GM23338 (cell line): ENCODE measurements around the gene SOX30. TPM values are rescaled to one million over a fixed set of nuclear protein-coding genes. Genes with fewer than 3 reads are reported as not detected.

Source experiments
- ATAC-seq: fragments of 200-7000 bp; cut with Tn5 transposase; 3 replicates; pipeline ENCODE4 v1.9.1; 2020
- DNase-seq: peaks from one replicate; pipeline ENCODE4 v3.0.0-alpha.2; 2015; ENCODE audit warnings: low spot score
- H2AFZ ChIP-seq: fragments of 200-600 bp; sonication (generic); 2 replicates; pipeline ENCODE4 v1.8.0; 2016; ENCODE audit warnings: antibody characterized with exemption, mild to moderate bottlenecking, moderate library complexity
- H3F3A ChIP-seq: fragments of 200-600 bp; sonication (generic); replicated peaks from 2 replicates; pipeline ENCODE4 v1.8.0; 2017; ENCODE audit warnings: antibody characterized with exemption, mixed run types, low read depth
- H3K27ac ChIP-seq: fragments of 200-600 bp; sonication (generic); 2 replicates; pipeline ENCODE4 v1.6.1; 2016; ENCODE audit warnings: low read depth
- H3K27me3 ChIP-seq: fragments of 200-600 bp; sonication (generic); 2 replicates; pipeline ENCODE4 v1.8.0; 2016; ENCODE audit warnings: mild to moderate bottlenecking, mixed run types, moderate library complexity; ENCODE audit not compliant: insufficient read depth
- H3K36me3 ChIP-seq: fragments of 200-600 bp; sonication (generic); 2 replicates; pipeline ENCODE4 v1.8.0; 2016; ENCODE audit warnings: mild to moderate bottlenecking; ENCODE audit not compliant: insufficient read depth
- H3K4me1 ChIP-seq: fragments of 200-600 bp; sonication (generic); 2 replicates; pipeline ENCODE4 v1.8.0; 2016; ENCODE audit warnings: mild to moderate bottlenecking, moderate library complexity; ENCODE audit not compliant: insufficient read depth
- H3K4me2 ChIP-seq: fragments of 200-600 bp; sonication (generic); 2 replicates; pipeline ENCODE4 v1.7.1; 2017; ENCODE audit warnings: mixed run types
- H3K4me3 ChIP-seq: fragments of 200-600 bp; sonication (generic); 2 replicates; pipeline ENCODE4 v1.6.1; 2016; ENCODE audit warnings: mixed run types
- H3K79me2 ChIP-seq: fragments of 200-600 bp; sonication (generic); replicated peaks from 2 replicates; pipeline ENCODE4 v1.8.0; 2017; ENCODE audit warnings: mild to moderate bottlenecking; ENCODE audit not compliant: insufficient read depth
- H3K9me2 ChIP-seq: fragments of 200-600 bp; sonication (generic); 2 replicates; pipeline ENCODE4 v1.8.0; 2017; ENCODE audit not compliant: insufficient read depth
- H4K20me1 ChIP-seq: fragments of 200-600 bp; sonication (generic); replicated peaks from 2 replicates; pipeline ENCODE4 v1.8.0; 2017; ENCODE audit warnings: mild to moderate bottlenecking; ENCODE audit not compliant: insufficient read depth
- H3K27ac Mint-ChIP-seq: 2 replicates; pipeline ENCODE4 v1.8.0; 2020; ENCODE audit warnings: inconsistent platforms, mild to moderate bottlenecking, moderate library complexity, mixed read lengths
- H3K27me3 Mint-ChIP-seq: 3 replicates; pipeline ENCODE4 v1.8.0; 2022; ENCODE audit warnings: low read depth, mild to moderate bottlenecking, moderate library complexity, mixed read lengths, inconsistent platforms; ENCODE audit not compliant: insufficient read depth, poor library complexity
- H3K36me3 Mint-ChIP-seq: 3 replicates; pipeline ENCODE4 v1.8.0; 2021; ENCODE audit warnings: low read depth, mild to moderate bottlenecking, inconsistent platforms, moderate library complexity, mixed read lengths
- H3K4me1 Mint-ChIP-seq: 3 replicates; pipeline ENCODE4 v1.8.0; 2020; ENCODE audit warnings: mild to moderate bottlenecking, inconsistent platforms, mixed read lengths
- H3K4me3 Mint-ChIP-seq: 3 replicates; pipeline ENCODE4 v1.8.0; 2021; ENCODE audit warnings: moderate library complexity, mild to moderate bottlenecking, inconsistent platforms, mixed read lengths
- H3K9me3 Mint-ChIP-seq: 3 replicates; pipeline ENCODE4 v1.8.0; 2020; ENCODE audit warnings: moderate library complexity, mild to moderate bottlenecking, inconsistent platforms, mixed read lengths
- EZH2 ChIP-seq: fragments of 200-600 bp; sonication (generic); IDR thresholded peaks from one replicate; pipeline ENCODE4 v1.8.0; 2017; ENCODE audit warnings: antibody characterized with exemption, mild to moderate bottlenecking, low read depth; ENCODE audit not compliant: unreplicated experiment
- JUNB ChIP-seq: IDR thresholded peaks from one replicate; pipeline ENCODE4 v1.6.1; 2016; ENCODE audit warnings: antibody characterized with exemption; ENCODE audit not compliant: unreplicated experiment
- POLR2AphosphoS5 ChIP-seq: IDR thresholded peaks from 2 replicates; pipeline ENCODE4 v1.6.1; 2016; ENCODE audit warnings: antibody characterized with exemption, low read depth
- STAT1 ChIP-seq: IDR thresholded peaks from one replicate; pipeline ENCODE4 v1.6.1; 2016; ENCODE audit warnings: antibody characterized with exemption; ENCODE audit not compliant: unreplicated experiment
- ZNF114 ChIP-seq: fragments of 250-450 bp; sonication (Bioruptor Pico); IDR thresholded peaks from 2 replicates; pipeline ENCODE4 v1.5.0; 2020; ENCODE audit warnings: mild to moderate bottlenecking, moderate library complexity
- ZNF331 ChIP-seq: fragments of 250-450 bp; sonication (Bioruptor Pico); IDR thresholded peaks from 2 replicates; pipeline ENCODE4 v1.5.0; 2020; ENCODE audit warnings: low read depth, mild to moderate bottlenecking, moderate library complexity
- polyA plus RNA-seq: library from polyadenylated mRNA; unstranded; fragments of >200 nt; fragmentation: Nextera tagmentation; extraction: Ambion mirVana; gene quantifications from 2 replicates; pipeline ENCODE4 v1.2.1, GENCODE V29; 2016
- total RNA-seq: library from RNA; depleted of rRNA; stranded (reverse); fragments of >200 nt; shearing (Covaris generic); gene quantifications from 2 replicates; pipeline ENCODE4 v1.2.3, GENCODE V29; 2014
- TF ChIP-seq, protein P1 (sequence below): fragments of 250-450 bp; sonication (Bioruptor Pico); IDR thresholded peaks from 2 replicates; pipeline ENCODE4 v1.5.0; 2020; ENCODE audit warnings: mild to moderate bottlenecking, moderate library complexity
- TF ChIP-seq, protein P2 (sequence below): IDR thresholded peaks from one replicate; pipeline ENCODE4 v1.6.1; 2018; ENCODE audit warnings: antibody characterized with exemption; ENCODE audit not compliant: unreplicated experiment

The SOX30 gene
- total and polyA plus RNA-seq, 2 experiments from 2014 or later = 0.47 to 1.3 TPM

DNA sequence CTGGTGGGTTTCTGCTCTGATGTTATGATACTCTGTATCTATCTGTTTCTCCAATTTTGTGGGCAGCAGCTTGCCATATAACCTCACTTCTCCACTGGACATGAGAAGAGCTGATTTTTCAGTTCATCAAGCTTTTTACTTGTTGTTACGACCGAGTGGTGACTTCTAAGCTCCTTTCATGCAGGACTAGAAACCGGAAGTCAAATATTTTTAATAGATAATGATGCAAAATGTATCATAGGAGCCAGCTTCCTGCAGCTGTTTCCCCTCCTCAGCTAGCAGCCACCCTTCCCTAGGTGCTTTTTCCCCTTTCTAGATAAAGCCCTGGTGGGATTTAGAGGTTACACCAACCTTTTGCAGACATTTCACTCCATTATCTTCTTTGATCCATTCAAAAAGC is 59.6 kb downstream of the SOX30 start:
- Mint-ChIP-seq H3K27ac (no peak overlapping the region), H3K4me1 (no peaks in the 10 kb centered on the region; the same call in 1 of the 3 replicates), H3K36me3 (no peaks in the 10 kb centered on the region), H3K27me3 (no peaks in the 10 kb centered on the region), H3K4me3 (no peak overlapping the region), H3K9me3 (no peaks in the 10 kb centered on the region)
- H3K4me3 ChIP-seq = no peak overlapping the region
- no peaks in the 10 kb centered on the region for H3K36me3 ChIP-seq
- no peak overlapping the region for H3K4me2 ChIP-seq
- ATAC-seq (no peak), DNase-seq (no peak)
- no peaks in the 10 kb centered on the region for H3F3A ChIP-seq
- no peaks in the 10 kb centered on the region for H4K20me1 ChIP-seq
- no peaks in the 10 kb centered on the region for H3K4me1 ChIP-seq
- no peaks in the 10 kb centered on the region for H3K79me2 ChIP-seq
- no peak overlapping the region for H3K27ac ChIP-seq
- H3K9me2 ChIP-seq = no peaks in the 10 kb centered on the region
- no peak for TF ChIP-seq POLR2AphosphoS5
- TF ChIP-seq JUNB = no peak
- TF ChIP-seq ZNF331 = no peak
- TF ChIP-seq, protein P1, sequence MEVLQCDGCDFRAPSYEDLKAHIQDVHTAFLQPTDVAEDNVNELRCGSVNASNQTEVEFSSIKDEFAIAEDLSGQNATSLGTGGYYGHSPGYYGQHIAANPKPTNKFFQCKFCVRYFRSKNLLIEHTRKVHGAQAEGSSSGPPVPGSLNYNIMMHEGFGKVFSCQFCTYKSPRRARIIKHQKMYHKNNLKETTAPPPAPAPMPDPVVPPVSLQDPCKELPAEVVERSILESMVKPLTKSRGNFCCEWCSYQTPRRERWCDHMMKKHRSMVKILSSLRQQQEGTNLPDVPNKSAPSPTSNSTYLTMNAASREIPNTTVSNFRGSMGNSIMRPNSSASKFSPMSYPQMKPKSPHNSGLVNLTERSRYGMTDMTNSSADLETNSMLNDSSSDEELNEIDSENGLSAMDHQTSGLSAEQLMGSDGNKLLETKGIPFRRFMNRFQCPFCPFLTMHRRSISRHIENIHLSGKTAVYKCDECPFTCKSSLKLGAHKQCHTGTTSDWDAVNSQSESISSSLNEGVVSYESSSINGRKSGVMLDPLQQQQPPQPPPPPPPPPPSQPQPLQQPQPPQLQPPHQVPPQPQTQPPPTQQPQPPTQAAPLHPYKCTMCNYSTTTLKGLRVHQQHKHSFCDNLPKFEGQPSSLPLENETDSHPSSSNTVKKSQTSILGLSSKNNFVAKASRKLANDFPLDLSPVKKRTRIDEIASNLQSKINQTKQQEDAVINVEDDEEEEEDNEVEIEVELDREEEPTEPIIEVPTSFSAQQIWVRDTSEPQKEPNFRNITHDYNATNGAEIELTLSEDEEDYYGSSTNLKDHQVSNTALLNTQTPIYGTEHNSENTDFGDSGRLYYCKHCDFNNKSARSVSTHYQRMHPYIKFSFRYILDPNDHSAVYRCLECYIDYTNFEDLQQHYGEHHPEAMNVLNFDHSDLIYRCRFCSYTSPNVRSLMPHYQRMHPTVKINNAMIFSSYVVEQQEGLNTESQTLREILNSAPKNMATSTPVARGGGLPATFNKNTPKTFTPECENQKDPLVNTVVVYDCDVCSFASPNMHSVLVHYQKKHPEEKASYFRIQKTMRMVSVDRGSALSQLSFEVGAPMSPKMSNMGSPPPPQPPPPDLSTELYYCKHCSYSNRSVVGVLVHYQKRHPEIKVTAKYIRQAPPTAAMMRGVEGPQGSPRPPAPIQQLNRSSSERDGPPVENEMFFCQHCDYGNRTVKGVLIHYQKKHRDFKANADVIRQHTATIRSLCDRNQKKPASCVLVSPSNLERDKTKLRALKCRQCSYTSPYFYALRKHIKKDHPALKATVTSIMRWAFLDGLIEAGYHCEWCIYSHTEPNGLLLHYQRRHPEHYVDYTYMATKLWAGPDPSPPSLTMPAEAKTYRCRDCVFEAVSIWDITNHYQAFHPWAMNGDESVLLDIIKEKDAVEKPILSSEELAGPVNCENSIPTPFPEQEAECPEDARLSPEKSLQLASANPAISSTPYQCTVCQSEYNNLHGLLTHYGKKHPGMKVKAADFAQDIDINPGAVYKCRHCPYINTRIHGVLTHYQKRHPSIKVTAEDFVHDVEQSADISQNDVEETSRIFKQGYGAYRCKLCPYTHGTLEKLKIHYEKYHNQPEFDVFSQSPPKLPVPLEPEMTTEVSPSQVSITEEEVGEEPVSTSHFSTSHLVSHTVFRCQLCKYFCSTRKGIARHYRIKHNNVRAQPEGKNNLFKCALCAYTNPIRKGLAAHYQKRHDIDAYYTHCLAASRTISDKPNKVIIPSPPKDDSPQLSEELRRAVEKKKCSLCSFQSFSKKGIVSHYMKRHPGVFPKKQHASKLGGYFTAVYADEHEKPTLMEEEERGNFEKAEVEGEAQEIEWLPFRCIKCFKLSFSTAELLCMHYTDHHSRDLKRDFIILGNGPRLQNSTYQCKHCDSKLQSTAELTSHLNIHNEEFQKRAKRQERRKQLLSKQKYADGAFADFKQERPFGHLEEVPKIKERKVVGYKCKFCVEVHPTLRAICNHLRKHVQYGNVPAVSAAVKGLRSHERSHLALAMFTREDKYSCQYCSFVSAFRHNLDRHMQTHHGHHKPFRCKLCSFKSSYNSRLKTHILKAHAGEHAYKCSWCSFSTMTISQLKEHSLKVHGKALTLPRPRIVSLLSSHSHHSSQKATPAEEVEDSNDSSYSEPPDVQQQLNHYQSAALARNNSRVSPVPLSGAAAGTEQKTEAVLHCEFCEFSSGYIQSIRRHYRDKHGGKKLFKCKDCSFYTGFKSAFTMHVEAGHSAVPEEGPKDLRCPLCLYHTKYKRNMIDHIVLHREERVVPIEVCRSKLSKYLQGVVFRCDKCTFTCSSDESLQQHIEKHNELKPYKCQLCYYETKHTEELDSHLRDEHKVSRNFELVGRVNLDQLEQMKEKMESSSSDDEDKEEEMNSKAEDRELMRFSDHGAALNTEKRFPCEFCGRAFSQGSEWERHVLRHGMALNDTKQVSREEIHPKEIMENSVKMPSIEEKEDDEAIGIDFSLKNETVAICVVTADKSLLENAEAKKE (CRISPR knock-in tag) = no peak
- TF ChIP-seq STAT1 = no peak
- TF ChIP-seq ZNF114 = no peak
- TF ChIP-seq, protein P2, sequence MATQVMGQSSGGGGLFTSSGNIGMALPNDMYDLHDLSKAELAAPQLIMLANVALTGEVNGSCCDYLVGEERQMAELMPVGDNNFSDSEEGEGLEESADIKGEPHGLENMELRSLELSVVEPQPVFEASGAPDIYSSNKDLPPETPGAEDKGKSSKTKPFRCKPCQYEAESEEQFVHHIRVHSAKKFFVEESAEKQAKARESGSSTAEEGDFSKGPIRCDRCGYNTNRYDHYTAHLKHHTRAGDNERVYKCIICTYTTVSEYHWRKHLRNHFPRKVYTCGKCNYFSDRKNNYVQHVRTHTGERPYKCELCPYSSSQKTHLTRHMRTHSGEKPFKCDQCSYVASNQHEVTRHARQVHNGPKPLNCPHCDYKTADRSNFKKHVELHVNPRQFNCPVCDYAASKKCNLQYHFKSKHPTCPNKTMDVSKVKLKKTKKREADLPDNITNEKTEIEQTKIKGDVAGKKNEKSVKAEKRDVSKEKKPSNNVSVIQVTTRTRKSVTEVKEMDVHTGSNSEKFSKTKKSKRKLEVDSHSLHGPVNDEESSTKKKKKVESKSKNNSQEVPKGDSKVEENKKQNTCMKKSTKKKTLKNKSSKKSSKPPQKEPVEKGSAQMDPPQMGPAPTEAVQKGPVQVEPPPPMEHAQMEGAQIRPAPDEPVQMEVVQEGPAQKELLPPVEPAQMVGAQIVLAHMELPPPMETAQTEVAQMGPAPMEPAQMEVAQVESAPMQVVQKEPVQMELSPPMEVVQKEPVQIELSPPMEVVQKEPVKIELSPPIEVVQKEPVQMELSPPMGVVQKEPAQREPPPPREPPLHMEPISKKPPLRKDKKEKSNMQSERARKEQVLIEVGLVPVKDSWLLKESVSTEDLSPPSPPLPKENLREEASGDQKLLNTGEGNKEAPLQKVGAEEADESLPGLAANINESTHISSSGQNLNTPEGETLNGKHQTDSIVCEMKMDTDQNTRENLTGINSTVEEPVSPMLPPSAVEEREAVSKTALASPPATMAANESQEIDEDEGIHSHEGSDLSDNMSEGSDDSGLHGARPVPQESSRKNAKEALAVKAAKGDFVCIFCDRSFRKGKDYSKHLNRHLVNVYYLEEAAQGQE = no peak
- TF ChIP-seq EZH2 = no peak
- H3K27me3 ChIP-seq = no peaks in the 10 kb centered on the region
- H2AFZ ChIP-seq = peak overlapping the region; percentile 83; the same call in 1 of the 2 replicates
